GM21526 (cell line): Measurements from ENCODE around the gene ARHGEF10L.

Experiments
- ATAC-seq: cut with Tn5 transposase; IDR thresholded peaks from one replicate; pipeline ENCODE4 v1.9.1; 2021; ENCODE audit warnings: moderate library complexity; ENCODE audit not compliant: unreplicated experiment, low FRiP score

ARHGEF10L gene

GRCh38 chr1:17566417-17566816 is 26.9 kb downstream of the ARHGEF10L start:
- no peak for ATAC-seq

DNA sequence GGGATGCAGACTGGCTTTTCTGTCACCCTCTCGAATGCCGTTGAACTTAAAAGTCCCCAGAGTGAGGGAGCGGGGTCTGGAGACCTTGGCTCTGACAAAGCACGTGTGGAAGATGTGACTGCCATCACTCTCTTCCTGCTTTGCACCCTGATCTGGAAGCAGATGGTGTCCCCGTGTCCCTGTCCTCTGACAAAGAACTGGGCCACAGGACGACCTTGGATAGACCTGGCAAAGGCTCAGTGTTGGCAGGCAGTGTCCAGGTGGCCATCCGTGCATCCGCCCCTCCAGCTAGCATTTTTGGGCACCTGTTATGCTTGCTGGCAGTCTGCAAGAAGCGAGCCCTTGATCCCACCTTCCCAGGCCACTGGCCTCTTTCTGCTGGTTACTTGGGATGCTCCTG is 27.4 kb downstream of the ARHGEF10L start:
- ATAC-seq, result no peak

DNA sequence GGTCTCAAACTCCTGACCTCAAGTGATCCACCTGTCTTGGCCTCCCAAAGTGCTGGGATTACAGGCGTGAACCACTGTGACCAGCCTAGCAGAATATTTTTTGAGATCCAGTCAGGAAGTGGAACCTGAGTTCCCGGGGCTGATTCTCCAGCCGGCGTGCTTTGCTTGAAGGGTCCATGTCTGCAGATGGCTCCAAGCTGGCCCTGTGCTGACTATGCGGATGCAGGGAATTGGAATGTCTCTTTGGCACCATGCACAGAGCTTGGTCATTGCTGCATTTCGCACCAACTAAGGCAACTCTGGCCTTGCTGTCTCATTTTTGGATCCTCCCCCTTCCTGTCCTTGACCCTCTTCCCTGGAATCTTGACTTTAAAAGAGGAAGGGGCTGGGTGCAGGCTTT is 28.1 kb downstream of the ARHGEF10L start:
- no peak for ATAC-seq

DNA sequence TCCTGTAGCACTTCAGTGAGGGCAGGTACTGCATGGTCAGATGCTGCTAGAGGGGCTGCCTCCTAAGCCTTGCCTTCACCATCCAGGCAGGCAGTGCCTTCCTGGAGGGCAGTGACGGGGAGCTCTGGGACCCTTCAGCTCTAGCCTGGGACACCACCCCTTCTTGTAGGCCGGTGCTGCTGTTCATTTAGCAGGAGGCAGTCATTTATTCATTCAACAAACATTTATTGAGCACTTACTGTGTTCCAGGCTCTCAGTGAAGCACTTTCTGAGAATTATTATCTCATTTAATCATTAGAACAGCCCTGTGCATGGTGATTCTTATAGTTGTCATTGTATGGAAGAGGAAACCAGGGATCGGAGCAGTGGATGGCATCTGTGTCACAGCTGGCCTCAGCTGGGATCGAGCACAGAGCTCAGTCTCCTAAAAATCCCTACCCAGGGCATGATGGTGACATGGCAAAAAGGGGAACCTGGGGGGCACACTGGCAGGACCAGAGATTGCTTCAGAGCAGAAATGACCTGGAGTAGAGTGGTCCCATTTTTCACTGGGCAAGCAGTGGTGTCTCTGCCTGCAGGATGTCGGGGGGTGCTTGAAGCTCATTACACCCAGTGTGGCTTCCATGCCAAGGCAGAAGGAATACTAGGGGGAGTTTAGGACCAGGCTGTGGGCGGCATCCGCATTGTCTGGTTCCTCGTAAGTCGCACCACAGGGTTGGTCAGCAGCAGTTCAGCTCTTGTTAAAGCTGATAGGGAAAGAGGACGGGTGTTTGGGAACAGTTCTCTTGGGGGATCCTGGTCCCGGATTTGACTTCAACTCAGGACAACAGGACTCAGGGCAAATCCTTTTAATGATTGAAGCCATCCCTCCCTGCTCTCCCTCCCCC is 28.8 kb downstream of the ARHGEF10L start:
- ATAC-seq, result no peak

DNA sequence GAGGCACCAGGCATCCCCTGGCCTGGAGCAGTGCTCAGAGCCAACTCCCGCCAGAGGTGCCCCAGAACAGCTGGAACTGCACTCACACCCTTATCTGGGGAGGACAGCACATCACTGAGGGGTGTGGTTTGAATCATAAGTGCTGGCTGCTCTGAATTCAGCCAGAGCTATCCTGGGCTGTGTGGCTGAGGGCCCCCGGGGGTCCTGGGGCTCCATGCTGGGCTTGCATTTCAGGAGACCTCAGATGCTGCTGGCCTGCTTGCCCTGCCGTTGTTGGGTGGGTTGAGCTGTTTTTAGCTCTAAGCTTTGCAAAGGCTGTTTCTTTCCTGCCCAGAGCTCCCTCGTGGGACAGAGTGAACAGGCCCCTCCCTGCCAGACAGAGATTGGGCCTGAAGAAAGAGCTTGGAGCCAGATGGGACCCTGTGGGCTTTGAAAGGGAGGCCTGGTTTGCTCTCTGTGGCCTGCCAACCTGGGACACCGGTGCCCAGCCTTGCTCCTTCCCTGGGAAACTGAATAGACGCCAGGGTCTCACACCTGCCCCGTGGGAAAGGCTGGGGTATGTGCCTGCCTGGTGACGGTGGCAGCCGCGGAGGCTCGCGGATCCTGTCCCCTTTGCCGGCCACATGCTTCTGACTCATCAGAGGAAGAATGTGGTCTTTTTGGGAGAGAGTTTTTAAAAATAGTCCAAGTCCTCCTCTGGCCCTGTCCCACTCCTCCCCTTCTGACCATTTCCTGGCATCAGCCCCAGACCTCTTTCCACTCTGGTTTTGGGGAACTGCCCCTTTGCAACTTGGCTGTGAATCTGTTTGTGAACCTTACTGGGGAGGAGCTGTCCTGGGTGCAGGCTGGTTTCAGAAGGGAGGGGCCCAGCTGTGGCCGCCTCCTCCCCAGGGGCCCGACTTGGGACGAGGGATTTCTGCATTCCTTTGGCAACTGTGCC is 30.0 kb downstream of the ARHGEF10L start:
- no peak for ATAC-seq

DNA sequence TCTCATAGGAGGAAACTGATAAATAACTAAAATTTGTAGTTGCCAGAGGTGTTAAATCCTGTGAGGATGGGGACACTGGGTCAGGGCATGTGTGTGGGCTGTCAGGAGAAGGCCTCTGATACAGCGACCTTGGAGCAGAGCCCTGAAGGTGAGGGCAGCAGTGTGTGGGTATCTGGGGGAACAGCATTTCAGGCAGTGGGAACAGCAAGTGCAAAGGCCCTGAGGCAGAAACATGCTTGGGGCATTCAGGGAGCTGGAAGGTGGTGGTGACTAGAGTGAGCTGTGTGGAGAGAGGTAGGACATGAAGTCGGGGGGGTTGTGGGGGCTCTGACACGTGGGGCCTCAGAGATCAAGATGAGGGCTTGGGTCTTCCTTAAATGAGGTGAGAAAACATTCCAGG is 30.7 kb downstream of the ARHGEF10L start:
- no peak for ATAC-seq

- no peak for ATAC-seq
These were observed 32.9 kb downstream of the ARHGEF10L start for GRCh38 chr1:17572264-17572985.

DNA sequence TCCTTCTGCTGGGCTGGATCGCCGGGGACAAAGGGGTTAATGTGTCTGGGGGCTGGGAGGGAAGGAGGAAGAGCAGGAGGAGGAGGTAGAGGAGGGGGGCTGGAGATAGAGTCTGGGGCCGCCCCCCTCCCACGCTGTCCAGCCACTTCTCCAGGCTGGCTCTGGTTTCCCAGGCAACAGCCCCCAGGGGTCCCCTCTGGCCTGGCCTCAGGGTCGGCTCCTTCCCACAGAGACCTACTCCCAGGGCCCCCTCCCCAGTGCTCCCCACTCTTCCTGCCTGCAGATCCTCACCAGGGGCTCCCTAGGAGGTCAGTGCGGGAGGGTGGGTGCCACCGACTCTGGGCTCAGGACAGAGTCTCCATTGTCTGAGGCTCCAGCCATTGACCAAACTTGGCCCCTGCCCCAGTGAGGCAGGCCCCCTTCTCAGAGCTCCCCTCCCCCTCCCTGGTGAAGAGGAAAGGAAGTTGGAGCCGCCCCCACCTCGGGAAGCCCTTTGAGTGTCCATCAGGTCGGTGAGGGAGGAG is 34.1 kb downstream of the ARHGEF10L start:
- no peak for ATAC-seq

DNA sequence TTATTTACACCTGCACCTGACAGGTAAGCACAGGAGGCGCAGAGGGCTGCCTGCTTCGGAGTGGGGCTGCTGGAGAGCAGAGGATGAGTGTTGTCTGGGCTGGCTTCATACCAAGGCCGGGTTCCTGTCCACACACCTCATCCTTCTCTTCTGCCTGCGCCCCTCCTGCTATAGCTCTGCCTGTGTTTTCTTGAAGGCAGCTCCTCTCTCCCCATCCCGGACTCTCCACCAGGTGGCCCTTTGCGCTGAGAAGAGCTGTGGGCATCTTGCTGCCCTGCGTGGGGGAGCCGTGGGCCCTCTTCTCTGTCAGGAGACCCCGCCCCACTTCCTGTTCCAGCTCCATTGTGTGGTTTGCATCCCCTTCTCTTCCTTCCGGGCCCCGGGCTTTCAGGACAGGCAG is 35.0 kb downstream of the ARHGEF10L start:
- ATAC-seq, result no peak

GRCh38 chr1:17575797-17576518 is 36.5 kb downstream of the ARHGEF10L start:
- no peak for ATAC-seq

DNA sequence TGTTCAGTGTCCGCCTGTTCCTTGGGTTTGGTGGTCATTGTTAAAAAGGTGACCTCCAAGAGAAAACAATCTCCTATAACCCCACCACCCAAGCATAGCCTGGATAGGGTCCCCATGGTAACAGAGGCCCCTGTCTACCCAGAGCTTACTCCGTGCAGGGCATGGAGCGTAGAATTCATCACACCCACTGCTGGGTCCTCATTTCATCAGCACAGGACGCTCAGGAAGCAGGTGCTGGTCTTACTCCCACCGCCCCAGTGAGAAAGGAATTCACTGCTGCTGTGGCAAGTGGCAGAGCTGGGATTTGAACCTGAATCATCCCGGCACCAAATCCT is 37.0 kb downstream of the ARHGEF10L start:
- ATAC-seq, result no peak

DNA sequence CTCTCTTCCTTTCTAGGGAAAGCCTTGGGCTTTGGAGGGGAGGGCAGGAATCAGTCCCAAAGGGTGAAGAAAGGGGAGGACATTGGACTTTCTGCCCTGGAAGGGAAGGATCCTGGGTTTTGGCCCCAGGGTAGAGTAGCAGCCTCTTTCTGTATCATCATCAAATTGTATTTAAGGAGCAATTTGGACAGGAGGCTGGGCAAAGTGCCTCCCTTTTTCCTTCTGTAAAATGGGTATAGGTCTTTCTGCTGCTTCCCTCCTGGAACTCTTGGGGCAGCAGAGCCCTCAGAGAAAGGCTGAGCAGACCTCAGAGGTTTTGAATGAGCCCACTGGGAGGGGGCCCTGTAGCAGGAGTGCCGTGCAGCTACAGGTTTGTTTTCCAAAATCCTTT is 38.4 kb downstream of the ARHGEF10L start:
- ATAC-seq, result no peak

DNA sequence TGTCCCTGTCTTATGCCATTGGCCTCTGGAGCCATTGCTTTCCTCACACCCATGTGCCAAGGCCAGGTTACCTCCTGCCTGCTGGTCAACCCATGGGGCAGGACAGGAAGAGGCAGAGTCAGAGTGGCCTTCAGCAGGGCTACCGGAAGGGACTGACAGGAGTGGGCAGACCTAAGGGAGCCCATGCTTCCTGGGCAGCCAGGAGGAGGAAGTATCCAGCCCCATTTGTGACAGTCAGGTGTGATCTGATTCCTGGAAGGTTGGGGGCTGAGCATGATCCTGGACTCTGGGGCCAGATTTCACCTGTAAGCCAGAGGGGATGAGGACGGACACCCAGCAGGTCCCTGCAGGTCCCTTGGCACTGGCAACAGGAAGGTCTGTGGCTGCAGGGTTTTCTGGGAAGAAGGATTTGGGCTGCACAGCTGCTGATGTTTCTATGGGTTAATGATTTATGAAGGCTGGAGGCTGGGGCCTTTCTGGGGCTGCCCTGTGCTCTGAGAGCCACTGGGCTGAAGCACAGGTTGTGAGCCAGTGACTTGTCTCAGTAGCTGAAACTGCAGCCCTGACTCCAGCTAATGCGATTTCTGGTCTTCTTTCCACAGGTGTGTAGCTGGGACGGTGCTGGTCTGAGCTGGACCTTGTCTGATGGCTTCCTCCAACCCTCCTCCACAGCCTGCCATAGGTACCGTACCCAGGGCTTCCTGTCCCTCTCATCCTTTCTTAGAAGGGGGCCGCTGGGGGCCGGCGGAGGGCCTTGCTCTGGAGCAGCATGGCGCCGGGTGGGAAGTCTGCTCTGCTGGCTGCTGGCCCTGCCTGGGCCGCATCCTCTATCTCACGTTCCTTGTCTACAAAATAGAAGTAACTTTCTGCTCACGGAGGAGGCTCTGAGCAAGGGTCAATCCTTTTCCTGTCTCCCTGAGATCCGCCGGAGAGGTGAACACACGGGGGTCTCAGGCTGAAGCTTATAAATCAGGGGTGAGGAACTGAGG is 40.7 kb downstream of the ARHGEF10L start:
- no peak for ATAC-seq

GRCh38 chr1:17581389-17582123 is 42.1 kb downstream of the ARHGEF10L start:
- ATAC-seq, result no peak

GRCh38 chr1:17582124-17582774 is 42.8 kb downstream of the ARHGEF10L start:
- no peak for ATAC-seq

GRCh38 chr1:17584539-17584938 is 45.0 kb downstream of the ARHGEF10L start:
- ATAC-seq, result no peak

DNA sequence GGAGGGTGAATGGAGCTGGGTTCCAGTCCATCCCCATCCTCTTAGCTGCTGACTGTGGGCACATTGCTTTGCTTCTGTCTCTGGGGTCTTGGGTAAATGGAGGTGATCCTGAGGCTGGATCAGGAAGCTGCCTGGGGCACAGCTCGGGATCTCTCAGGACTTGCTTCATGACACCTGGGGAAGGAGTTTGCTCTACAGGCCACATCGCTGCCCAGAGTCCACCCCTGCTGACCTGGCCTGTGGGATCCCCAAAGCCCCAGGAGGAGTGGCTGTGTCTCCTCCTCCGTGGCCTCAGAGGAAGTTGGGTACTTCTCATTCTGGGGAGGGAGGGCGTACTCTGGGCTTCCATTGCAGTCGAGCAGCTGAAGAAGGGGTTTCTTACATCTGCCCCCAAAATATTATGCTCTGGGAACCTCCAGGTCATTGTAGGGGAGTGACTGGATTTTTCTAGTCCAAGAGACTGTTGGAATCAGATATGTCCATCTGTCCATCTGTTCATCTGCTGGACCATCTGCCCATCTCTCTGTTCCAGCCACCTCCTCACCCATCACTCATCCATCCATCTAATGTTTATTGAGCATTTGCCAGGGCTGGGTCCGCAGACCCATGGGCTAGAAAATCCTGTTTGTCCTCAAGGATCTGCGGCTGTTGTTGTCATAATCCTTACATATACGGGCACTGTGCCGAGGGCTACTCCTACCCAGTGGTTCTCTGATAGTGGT is 45.9 kb downstream of the ARHGEF10L start:
- no peak for ATAC-seq
